ENCODE results near the gene ZNF18.

ZNF18 gene

GRCh38 chr17:11997147-11997971, at the start of gene ZNF18:
Gene ZNF18 (minus strand): TSS chr17:11997475. CDS start chr17:11992829, 4,646 bp downstream.
- peak; percentile 90 to 96 (median 95) for DNase-seq (ENCODE audit: low read depth in 3 of 3)

GRCh38 chr17:12046786-12047185, 49.5 kb upstream of the ZNF18 start:
- no peak for DNase-seq (ENCODE audit: low read depth in 3 of 3)

GRCh38 chr17:12043702-12044101, 46.4 kb upstream of the ZNF18 start:
- no peak for DNase-seq (ENCODE audit: low read depth in 3 of 3)

GRCh38 chr17:12041312-12041711, 44.0 kb upstream of the ZNF18 start:
- no peak for DNase-seq (ENCODE audit: low read depth in 3 of 3)

- DNase-seq (ENCODE audit: low read depth in 3 of 3), result no peak
These were observed 43.2 kb upstream of the ZNF18 start for GRCh38 chr17:12040478-12040877.

GRCh38 chr17:12037970-12038369, 40.7 kb upstream of the ZNF18 start:
- DNase-seq (ENCODE audit: low read depth in 3 of 3), result no peak

- no peak for DNase-seq (ENCODE audit: low read depth in 3 of 3)
These were observed 38.4 kb upstream of the ZNF18 start for GRCh38 chr17:12035673-12036072.

GRCh38 chr17:12034538-12034937, 37.3 kb upstream of the ZNF18 start:
- DNase-seq (ENCODE audit: low read depth in 3 of 3), result no peak

GRCh38 chr17:12028611-12029010, 31.3 kb upstream of the ZNF18 start:
- no peak for DNase-seq (ENCODE audit: low read depth in 3 of 3)

- DNase-seq (ENCODE audit: low read depth in 3 of 3), result no peak
These were observed 30.4 kb upstream of the ZNF18 start for GRCh38 chr17:12027658-12028057.

GRCh38 chr17:12024327-12024726, 27.1 kb upstream of the ZNF18 start:
- DNase-seq (ENCODE audit: low read depth in 3 of 3), result no peak

GRCh38 chr17:12022310-12022709, 25.0 kb upstream of the ZNF18 start:
- no peak for DNase-seq (ENCODE audit: low read depth in 3 of 3)

- DNase-seq (ENCODE audit: low read depth in 3 of 3), result no peak
These were observed 24.4 kb upstream of the ZNF18 start for GRCh38 chr17:12021623-12022140.

GRCh38 chr17:12020642-12021622, 23.7 kb upstream of the ZNF18 start, which contains the start of gene MAP2K4:
Gene MAP2K4 (plus strand): TSS chr17:12020877. CDS start chr17:12020887, 10 bp downstream.
- peak; percentile 89 to 91 (median 91) for DNase-seq (ENCODE audit: low read depth in 3 of 3)

- DNase-seq (ENCODE audit: low read depth in 3 of 3), result no peak
These were observed 10.2 kb upstream of the ZNF18 start for GRCh38 chr17:12007466-12007865.

GRCh38 chr17:11999696-12000095, 2.4 kb upstream of the ZNF18 start:
- DNase-seq (ENCODE audit: low read depth in 3 of 3), result no peak

GRCh38 chr17:11997972-11998233, 628 bp upstream of the ZNF18 start:
- no peak for DNase-seq (ENCODE audit: low read depth in 3 of 3)

GRCh38 chr17:11996722-11997146, 541 bp downstream of the ZNF18 start:
- peak in 1 of 3 experiments; percentile 12 for DNase-seq (ENCODE audit: low read depth in 3 of 3)

- DNase-seq (ENCODE audit: low read depth in 3 of 3), result no peak
These were observed 5.8 kb downstream of the ZNF18 start for GRCh38 chr17:11991461-11991860.

GRCh38 chr17:11990363-11990983, 6.8 kb downstream of the ZNF18 start:
- no peak for DNase-seq (ENCODE audit: low read depth in 3 of 3)

GRCh38 chr17:11986942-11987329, 10.3 kb downstream of the ZNF18 start:
- no peak for DNase-seq (ENCODE audit: low read depth in 3 of 3)
